SK-N-SH (cell line): ENCODE data around the gene ST6GALNAC3. TPM values are rescaled to one million over a fixed set of nuclear protein-coding genes. Genes with fewer than 3 reads are reported as not detected.

Experiments used
- CTCF ChIA-PET: fragments of 300-600, 350-600 bp; formaldehyde crosslinking; extraction: SDS; loops from one replicate; lab custom pipeline; 2021; lab: Yijun Ruan, JAX
- POLR2A ChIA-PET: fragments of 350-600 bp; sonication (Branson Sonifier 250); formaldehyde crosslinking; extraction: SDS; loops from one replicate; lab custom pipeline; 2020; ENCODE audit warnings: antibody characterized with exemption, inconsistent platforms; lab: Yijun Ruan, JAX
- DNase-seq: peaks from one replicate; pipeline ENCODE4 v3.0.0; 2012
- H2AFZ ChIP-seq: fragments of 200-600 bp; sonication (generic); 2 replicates; pipeline ENCODE4 v1.8.1; 2016; ENCODE audit warnings: antibody characterized with exemption, mild to moderate bottlenecking, low read depth
- H3F3A ChIP-seq: fragments of 200-600 bp; sonication (generic); replicated peaks from 2 replicates; pipeline ENCODE3; 2016; ENCODE audit warnings: antibody characterized with exemption, mild to moderate bottlenecking; ENCODE audit not compliant: insufficient read depth
- H3K27ac ChIP-seq, 2 experiments: fragments of 200-500 bp in 1 of 2; fragments of 200-600 bp in 1 of 2; sonication (Bioruptor generic) in 1 of 2; sonication (generic), shearing (Covaris generic) in 1 of 2; 2 replicates each; pipeline versions ENCODE4 v1.5.1 to v1.6.1; 2014 to 2016; ENCODE audit warnings: low read depth in 2 of 2, inconsistent platforms in 1 of 2, low read length in 1 of 2, mild to moderate bottlenecking in 1 of 2, mixed read lengths in 1 of 2
- H3K27me3 ChIP-seq: fragments of 200-600 bp; sonication (generic), shearing (Covaris generic); 2 replicates; pipeline ENCODE4 v1.6.1; 2016; ENCODE audit warnings: mixed run types; ENCODE audit not compliant: insufficient read depth
- H3K36me3 ChIP-seq, 2 experiments: fragments of 200-500 bp in 1 of 2; fragments of 200-600 bp in 1 of 2; sonication (Bioruptor generic) in 1 of 2; sonication (generic) in 1 of 2; replicated peaks in 1 of 2; 2 replicates each; pipeline versions ENCODE3 to v1.5.1; 2014 to 2016; ENCODE audit warnings: low read length in 1 of 2, mild to moderate bottlenecking in 1 of 2; ENCODE audit not compliant: insufficient read depth in 2 of 2, control insufficient read depth in 1 of 2
- H3K4me1 ChIP-seq, 2 experiments: fragments of 200-500 bp in 1 of 2; fragments of 200-600 bp in 1 of 2; sonication (Bioruptor generic) in 1 of 2; sonication (generic), shearing (Covaris generic) in 1 of 2; 2 replicates each; pipeline versions ENCODE4 v1.5.1 to v1.6.1; 2014 to 2016; ENCODE audit warnings: low read depth in 1 of 2, low read length in 1 of 2, mixed run types in 1 of 2; ENCODE audit not compliant: insufficient read depth in 2 of 2, control insufficient read depth in 1 of 2
- H3K4me2 ChIP-seq: fragments of 200-600 bp; sonication (generic), shearing (Covaris generic); 2 replicates; pipeline ENCODE4 v1.6.1; 2017; ENCODE audit warnings: mixed run types
- H3K4me3 ChIP-seq, 2 experiments: fragments of 200-500 bp in 1 of 2; fragments of 200-600 bp in 1 of 2; sonication (Bioruptor generic) in 1 of 2; sonication (generic), shearing (Covaris generic) in 1 of 2; 2 replicates each; pipeline versions ENCODE4 v1.5.1 to v1.8.1; 2014 to 2016; ENCODE audit warnings: low read depth in 2 of 2, inconsistent platforms in 1 of 2, low read length in 1 of 2, mild to moderate bottlenecking in 1 of 2, mixed read lengths in 1 of 2, moderate library complexity in 1 of 2
- H3K79me2 ChIP-seq: fragments of 200-600 bp; sonication (generic); 2 replicates; pipeline ENCODE4 v1.8.1; 2017; ENCODE audit warnings: mild to moderate bottlenecking; ENCODE audit not compliant: insufficient read depth
- H3K9ac ChIP-seq: fragments of 200-600 bp; sonication (generic); 2 replicates; pipeline ENCODE4 v1.6.1; 2017; ENCODE audit warnings: mixed run types
- H3K9me2 ChIP-seq: fragments of 200-600 bp; sonication (generic); 2 replicates; pipeline ENCODE4 v1.6.1; 2017; ENCODE audit warnings: mixed run types
- H3K9me3 ChIP-seq: fragments of 200-600 bp; sonication (generic); 2 replicates; pipeline ENCODE4 v1.6.1; 2017; ENCODE audit warnings: mixed run types, mild to moderate bottlenecking, moderate library complexity
- H4K20me1 ChIP-seq: fragments of 200-600 bp; sonication (generic); 2 replicates; pipeline ENCODE4 v1.6.1; 2017; ENCODE audit warnings: mild to moderate bottlenecking, mixed run types; ENCODE audit not compliant: insufficient read depth
- EZH2phosphoT487 ChIP-seq: fragments of 200-600 bp; sonication (generic); IDR thresholded peaks from 2 replicates; pipeline ENCODE4 v1.6.1; 2017; ENCODE audit warnings: low read depth, mixed run types, mild to moderate bottlenecking, antibody characterized with exemption, moderate library complexity, borderline replicate concordance
- FOSL2 ChIP-seq: IDR thresholded peaks from 2 replicates; pipeline ENCODE4 v1.4.0; 2012; ENCODE audit warnings: low read depth, mild to moderate bottlenecking, moderate library complexity, borderline replicate concordance
- MXI1 ChIP-seq: IDR thresholded peaks from 2 replicates; pipeline ENCODE4 v1.6.1; 2012; ENCODE audit warnings: mild to moderate bottlenecking, low read depth, low read length, improper control_type of control experiment
- NFIC ChIP-seq: IDR thresholded peaks from 2 replicates; pipeline ENCODE4 v1.4.0; 2012; ENCODE audit warnings: borderline replicate concordance
- NRF1 ChIP-seq: IDR thresholded peaks from 2 replicates; pipeline ENCODE4 v1.6.1; 2012; ENCODE audit warnings: low read depth, mild to moderate bottlenecking, low read length
- RAD21 ChIP-seq: IDR thresholded peaks from 2 replicates; pipeline ENCODE4 v1.6.1; 2012; ENCODE audit warnings: mild to moderate bottlenecking, low read length
- RCOR1 ChIP-seq: fragments of 150-350 bp; IDR thresholded peaks from 2 replicates; pipeline ENCODE4 v1.6.1; 2017; ENCODE audit warnings: antibody characterized with exemption, low read length
- RFX5 ChIP-seq: IDR thresholded peaks from 2 replicates; pipeline ENCODE4 v1.6.1; 2012; ENCODE audit warnings: mild to moderate bottlenecking, improper control_type of control experiment, low read length
- TCF12 ChIP-seq: IDR thresholded peaks from 2 replicates; pipeline ENCODE4 v1.4.0; 2012
- WGBS: methylation state at CpG from one replicate; pipeline ENCODE4 v1.1.6; 2017; ENCODE audit warnings: low lambda C conversion rate; 5-methylcytosine and 5-hydroxymethylcytosine counted together
- polyA plus RNA-seq, 3 experiments: library from polyadenylated mRNA; depleted of rRNA; stranded (reverse); fragments of >200 nt; gene quantifications; 2 replicates each; pipeline ENCODE4 v1.2.3, GENCODE V29; 2012
- TF ChIP-seq, protein P1 (sequence below): IDR thresholded peaks from 2 replicates; pipeline ENCODE4 v1.4.0; 2012; ENCODE audit warnings: low read depth, borderline replicate concordance
- TF ChIP-seq, protein P2 (sequence below): fragments of 150-350 bp; IDR thresholded peaks from 2 replicates; pipeline ENCODE4 v1.6.1; 2016; ENCODE audit warnings: mild to moderate bottlenecking, low read depth, low read length

The ST6GALNAC3 gene
- polyA plus RNA-seq, 1 of the 3 experiments (the other 2 are of a cell fraction), result 8.1 TPM

- DNase-seq, result no peak
- peaks cover 5% of the 10 kb centered on the region for H3F3A ChIP-seq
- H4K20me1 ChIP-seq, result no peaks in the 10 kb centered on the region
- no peaks in the 10 kb centered on the region for H3K27me3 ChIP-seq
- H3K9me2 ChIP-seq, result no peaks in the 10 kb centered on the region
- H3K79me2 ChIP-seq, result no peaks in the 10 kb centered on the region
- ChIA-PET POLR2A (no interaction called here), CTCF (no interaction called here)
- no peak overlapping the region for H3K4me2 ChIP-seq
- peaks cover 18 to 20% of the 10 kb centered on the region in 2 experiments; a peak in 3 of 4 replicates for H3K4me1 ChIP-seq
- TF ChIP-seq NFIC (no peak), RCOR1 (no peak), NRF1 (no peak), RAD21 (no peak), TCF12 (no peak), MXI1 (no peak), EZH2phosphoT487 (no peak)
- TF ChIP-seq, protein P1, sequence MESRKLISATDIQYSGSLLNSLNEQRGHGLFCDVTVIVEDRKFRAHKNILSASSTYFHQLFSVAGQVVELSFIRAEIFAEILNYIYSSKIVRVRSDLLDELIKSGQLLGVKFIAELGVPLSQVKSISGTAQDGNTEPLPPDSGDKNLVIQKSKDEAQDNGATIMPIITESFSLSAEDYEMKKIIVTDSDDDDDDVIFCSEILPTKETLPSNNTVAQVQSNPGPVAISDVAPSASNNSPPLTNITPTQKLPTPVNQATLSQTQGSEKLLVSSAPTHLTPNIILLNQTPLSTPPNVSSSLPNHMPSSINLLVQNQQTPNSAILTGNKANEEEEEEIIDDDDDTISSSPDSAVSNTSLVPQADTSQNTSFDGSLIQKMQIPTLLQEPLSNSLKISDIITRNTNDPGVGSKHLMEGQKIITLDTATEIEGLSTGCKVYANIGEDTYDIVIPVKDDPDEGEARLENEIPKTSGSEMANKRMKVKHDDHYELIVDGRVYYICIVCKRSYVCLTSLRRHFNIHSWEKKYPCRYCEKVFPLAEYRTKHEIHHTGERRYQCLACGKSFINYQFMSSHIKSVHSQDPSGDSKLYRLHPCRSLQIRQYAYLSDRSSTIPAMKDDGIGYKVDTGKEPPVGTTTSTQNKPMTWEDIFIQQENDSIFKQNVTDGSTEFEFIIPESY, result no peak
- H3K36me3 ChIP-seq, result no peaks in the 10 kb centered on the region
- H2AFZ ChIP-seq, result no peak overlapping the region
- 95% methylated on average over 2 of the region's 2 CpGs for WGBS
- no peak overlapping the region for H3K27ac ChIP-seq
- H3K9ac ChIP-seq, result no peak overlapping the region
- no peaks in the 10 kb centered on the region for H3K9me3 ChIP-seq
- no peak overlapping the region for H3K4me3 ChIP-seq
Measured at GRCh38 chr1:76234061-76234460, 159.5 kb downstream of the ST6GALNAC3 start.

- H4K20me1 ChIP-seq, result no peaks in the 10 kb centered on the region
- 90% methylated on average over 5 of the region's 5 CpGs for WGBS
- H3K4me3 ChIP-seq, result no peak overlapping the region
- H3K27ac ChIP-seq, result peak overlapping the region; percentile 71 to 76; a peak in 3 of 4 replicates
- H3K9ac ChIP-seq, result no peak overlapping the region
- H3K36me3 ChIP-seq, result no peaks in the 10 kb centered on the region
- peaks cover 15 to 24% of the 10 kb centered on the region in 2 experiments; a peak in 3 of 4 replicates for H3K4me1 ChIP-seq
- H3K9me2 ChIP-seq, result no peaks in the 10 kb centered on the region
- peaks cover 24% of the 10 kb centered on the region for H3F3A ChIP-seq
- H2AFZ ChIP-seq, result no peak overlapping the region
- H3K4me2 ChIP-seq, result no peak overlapping the region
- no peaks in the 10 kb centered on the region for H3K27me3 ChIP-seq
- TF ChIP-seq, protein P2, sequence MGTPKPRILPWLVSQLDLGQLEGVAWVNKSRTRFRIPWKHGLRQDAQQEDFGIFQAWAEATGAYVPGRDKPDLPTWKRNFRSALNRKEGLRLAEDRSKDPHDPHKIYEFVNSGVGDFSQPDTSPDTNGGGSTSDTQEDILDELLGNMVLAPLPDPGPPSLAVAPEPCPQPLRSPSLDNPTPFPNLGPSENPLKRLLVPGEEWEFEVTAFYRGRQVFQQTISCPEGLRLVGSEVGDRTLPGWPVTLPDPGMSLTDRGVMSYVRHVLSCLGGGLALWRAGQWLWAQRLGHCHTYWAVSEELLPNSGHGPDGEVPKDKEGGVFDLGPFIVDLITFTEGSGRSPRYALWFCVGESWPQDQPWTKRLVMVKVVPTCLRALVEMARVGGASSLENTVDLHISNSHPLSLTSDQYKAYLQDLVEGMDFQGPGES, result no peak
- TF ChIP-seq FOSL2 (no peak), RFX5 (no peak)
- POLR2A ChIA-PET, result no interaction called here
- no peak for DNase-seq
- H3K9me3 ChIP-seq, result no peaks in the 10 kb centered on the region
- H3K79me2 ChIP-seq, result no peaks in the 10 kb centered on the region
- CTCF ChIA-PET, result no interaction called here
Measured at GRCh38 chr1:76237211-76237610, 162.7 kb downstream of the ST6GALNAC3 start.
